ENCODE results near the gene TRAPPC14. TPM values are rescaled to one million over a fixed set of nuclear protein-coding genes. Genes with fewer than 3 reads are reported as not detected.
"Not testable (repeated sequence)": the region's sequence is repeated elsewhere in the genome, so short reads cannot be mapped to it uniquely, and the experiment has no call there.

The TRAPPC14 gene
- total RNA-seq, 2 donors from 2014 or later: 46.2 to 52.7 TPM

- not testable (repeated sequence) for H3K27me3 Mint-ChIP-seq, H3K27ac Mint-ChIP-seq
These were observed 24.1 kb upstream of the TRAPPC14 start for GRCh38 chr7:100182616-100183015.

GRCh38 chr7:100180084-100180483, 21.6 kb upstream of the TRAPPC14 start:
- not testable (repeated sequence) for DNase-seq (ENCODE audit: low spot score); H3K9me3 Mint-ChIP-seq; H3K36me3 Mint-ChIP-seq; ATAC-seq; H3K27me3 Mint-ChIP-seq
- Mint-ChIP-seq H3K4me3 (peak overlapping the region; percentile 58), H3K4me1 (ENCODE audit: low read depth in 2 of 2) (peaks cover 21 to 25% of the 10 kb centered on the region in 2 donors), H3K27ac (peak overlapping the region; percentile 40 to 83)

More at GRCh38 chr7:100182616-100183015, 24.1 kb upstream of the TRAPPC14 start:
- ATAC-seq; DNase-seq (ENCODE audit: low spot score); H3K9me3 Mint-ChIP-seq; H3K4me3 Mint-ChIP-seq; H3K36me3 Mint-ChIP-seq: not testable (repeated sequence)
- peaks cover 8 to 15% of the 10 kb centered on the region in 2 donors for H3K4me1 Mint-ChIP-seq (ENCODE audit: low read depth in 2 of 2)

- H3K27ac Mint-ChIP-seq: peak within 1 kb of the TSS in 1 of 2 donors; percentile 52
- DNase-seq (ENCODE audit: low spot score) (peak; percentile 96), ATAC-seq (peak; percentile 93 to 95)
- H3K4me1 Mint-ChIP-seq (ENCODE audit: low read depth in 2 of 2): peaks cover 24 to 25% of the 10 kb centered on the region in 2 donors
- H3K9me3 Mint-ChIP-seq: peaks cover 3% of the 10 kb centered on the region
- H3K36me3 Mint-ChIP-seq: no peaks in the 10 kb centered on the region
- H3K27me3 Mint-ChIP-seq: peaks cover 5 to 7% of the 10 kb centered on the region in 2 donors
- H3K4me3 Mint-ChIP-seq: peak within 1 kb of the TSS; percentile 45
These were observed 18.8 kb upstream of the TRAPPC14 start, which contains the start of the genes GPC2 and STAG3 for GRCh38 chr7:100177045-100178001. Gene GPC2, minus strand, starts transcription at chr7:100177381. Its CDS starts 182 bp downstream, at chr7:100177199. Gene STAG3, plus strand, starts transcription at chr7:100177918. Its CDS starts 2,639 bp downstream, at chr7:100180557.

- peak overlapping the region; percentile 45 for H3K4me3 Mint-ChIP-seq
- peaks cover 24 to 28% of the 10 kb centered on the region in 2 donors for H3K4me1 Mint-ChIP-seq (ENCODE audit: low read depth in 2 of 2)
- peak overlapping the region in 1 of 2 donors; percentile 52 for H3K27ac Mint-ChIP-seq
- H3K27me3 Mint-ChIP-seq: peaks cover 5 to 7% of the 10 kb centered on the region in 2 donors
- DNase-seq (ENCODE audit: low spot score): no peak
- ATAC-seq: no peak
- H3K9me3 Mint-ChIP-seq: peaks cover 3% of the 10 kb centered on the region
- H3K36me3 Mint-ChIP-seq: no peaks in the 10 kb centered on the region
These were observed 17.8 kb upstream of the TRAPPC14 start for GRCh38 chr7:100176096-100177044.

GRCh38 chr7:100175296-100175935, 16.9 kb upstream of the TRAPPC14 start:
- Mint-ChIP-seq H3K9me3 (peaks cover 1% of the 10 kb centered on the region), H3K36me3 (no peaks in the 10 kb centered on the region), H3K27me3 (peaks cover 9 to 13% of the 10 kb centered on the region in 2 donors), H3K4me1 (ENCODE audit: low read depth in 2 of 2) (peaks cover 19 to 28% of the 10 kb centered on the region in 2 donors), H3K27ac (no peak overlapping the region), H3K4me3 (peak overlapping the region; percentile 10)
- DNase-seq (ENCODE audit: low spot score): no peak
- ATAC-seq: no peak

GRCh38 chr7:100174582-100174981, 16.1 kb upstream of the TRAPPC14 start:
- peaks cover 10 to 18% of the 10 kb centered on the region in 2 donors for H3K27me3 Mint-ChIP-seq
- DNase-seq (ENCODE audit: low spot score) (no peak), ATAC-seq (no peak)
- no peak overlapping the region for H3K4me3 Mint-ChIP-seq
- peak overlapping the region in 1 of 2 donors; percentile 22 for H3K27ac Mint-ChIP-seq
- H3K9me3 Mint-ChIP-seq: no peaks in the 10 kb centered on the region
- H3K4me1 Mint-ChIP-seq (ENCODE audit: low read depth in 2 of 2): peaks cover 19 to 28% of the 10 kb centered on the region in 2 donors
- H3K36me3 Mint-ChIP-seq: no peaks in the 10 kb centered on the region

- ATAC-seq (no peak), DNase-seq (ENCODE audit: low spot score) (no peak)
- peaks cover 10 to 18% of the 10 kb centered on the region in 2 donors for H3K27me3 Mint-ChIP-seq
- no peak overlapping the region for H3K4me3 Mint-ChIP-seq
- H3K36me3 Mint-ChIP-seq: no peaks in the 10 kb centered on the region
- peaks cover 19 to 28% of the 10 kb centered on the region in 2 donors for H3K4me1 Mint-ChIP-seq (ENCODE audit: low read depth in 2 of 2)
- H3K9me3 Mint-ChIP-seq: no peaks in the 10 kb centered on the region
- H3K27ac Mint-ChIP-seq: no peak overlapping the region
These were observed 15.4 kb upstream of the TRAPPC14 start for GRCh38 chr7:100173806-100174495.

- H3K4me3 Mint-ChIP-seq: peak overlapping the region; percentile 64
- H3K27ac Mint-ChIP-seq: no peak overlapping the region
- H3K27me3 Mint-ChIP-seq: peaks cover 29 to 40% of the 10 kb centered on the region in 2 donors
- ATAC-seq (no peak), DNase-seq (ENCODE audit: low spot score) (no peak)
- no peaks in the 10 kb centered on the region for H3K36me3 Mint-ChIP-seq
- peaks cover 30 to 44% of the 10 kb centered on the region in 2 donors for H3K4me1 Mint-ChIP-seq (ENCODE audit: low read depth in 2 of 2)
- no peaks in the 10 kb centered on the region for H3K9me3 Mint-ChIP-seq
These were observed 13.3 kb upstream of the TRAPPC14 start for GRCh38 chr7:100171840-100172239.

GRCh38 chr7:100171087-100171681, 12.7 kb upstream of the TRAPPC14 start:
- no peaks in the 10 kb centered on the region for H3K36me3 Mint-ChIP-seq
- peaks cover 35 to 46% of the 10 kb centered on the region in 2 donors for H3K27me3 Mint-ChIP-seq
- H3K4me1 Mint-ChIP-seq (ENCODE audit: low read depth in 2 of 2): peaks cover 24 to 43% of the 10 kb centered on the region in 2 donors
- H3K4me3 Mint-ChIP-seq: peak overlapping the region; percentile 71
- no peak overlapping the region for H3K27ac Mint-ChIP-seq
- no peak for DNase-seq (ENCODE audit: low spot score)
- ATAC-seq: peak; percentile 72 to 78
- H3K9me3 Mint-ChIP-seq: no peaks in the 10 kb centered on the region

GRCh38 chr7:100170101-100170897, 11.8 kb upstream of the TRAPPC14 start:
- H3K27me3 Mint-ChIP-seq: peaks cover 38 to 55% of the 10 kb centered on the region in 2 donors
- peak overlapping the region in 1 of 2 donors; percentile 1 for H3K27ac Mint-ChIP-seq
- H3K4me1 Mint-ChIP-seq (ENCODE audit: low read depth in 2 of 2): peaks cover 24 to 43% of the 10 kb centered on the region in 2 donors
- no peak for ATAC-seq
- H3K36me3 Mint-ChIP-seq: no peaks in the 10 kb centered on the region
- no peak for DNase-seq (ENCODE audit: low spot score)
- H3K4me3 Mint-ChIP-seq: peak overlapping the region; percentile 71
- H3K9me3 Mint-ChIP-seq: no peaks in the 10 kb centered on the region

GRCh38 chr7:100169147-100169850, 10.8 kb upstream of the TRAPPC14 start:
- ATAC-seq: no peak
- DNase-seq (ENCODE audit: low spot score): no peak
- Mint-ChIP-seq H3K4me3 (no peak overlapping the region), H3K27me3 (peaks cover 38 to 56% of the 10 kb centered on the region in 2 donors), H3K4me1 (ENCODE audit: low read depth in 2 of 2) (peaks cover 24 to 40% of the 10 kb centered on the region in 2 donors), H3K27ac (no peak overlapping the region), H3K36me3 (no peaks in the 10 kb centered on the region), H3K9me3 (no peaks in the 10 kb centered on the region)

Measured in natural killer cell treated with Interleukin-12 subunit alpha and Interleukin-12 subunit beta and Interleukin-15 and Interleukin-18, amount 100 ng/mL, for 72 hours (primary cell).